GM21529 (cell line): ENCODE data around the gene GAREM1.
"Not testable (repeated sequence)": the region's sequence is repeated elsewhere in the genome, so short reads cannot be mapped to it uniquely, and the experiment has no call there.

Source experiments
- ATAC-seq: cut with Tn5 transposase; IDR thresholded peaks from one replicate; pipeline ENCODE4 v1.9.1; 2021; ENCODE audit not compliant: unreplicated experiment

Gene GAREM1

DNA sequence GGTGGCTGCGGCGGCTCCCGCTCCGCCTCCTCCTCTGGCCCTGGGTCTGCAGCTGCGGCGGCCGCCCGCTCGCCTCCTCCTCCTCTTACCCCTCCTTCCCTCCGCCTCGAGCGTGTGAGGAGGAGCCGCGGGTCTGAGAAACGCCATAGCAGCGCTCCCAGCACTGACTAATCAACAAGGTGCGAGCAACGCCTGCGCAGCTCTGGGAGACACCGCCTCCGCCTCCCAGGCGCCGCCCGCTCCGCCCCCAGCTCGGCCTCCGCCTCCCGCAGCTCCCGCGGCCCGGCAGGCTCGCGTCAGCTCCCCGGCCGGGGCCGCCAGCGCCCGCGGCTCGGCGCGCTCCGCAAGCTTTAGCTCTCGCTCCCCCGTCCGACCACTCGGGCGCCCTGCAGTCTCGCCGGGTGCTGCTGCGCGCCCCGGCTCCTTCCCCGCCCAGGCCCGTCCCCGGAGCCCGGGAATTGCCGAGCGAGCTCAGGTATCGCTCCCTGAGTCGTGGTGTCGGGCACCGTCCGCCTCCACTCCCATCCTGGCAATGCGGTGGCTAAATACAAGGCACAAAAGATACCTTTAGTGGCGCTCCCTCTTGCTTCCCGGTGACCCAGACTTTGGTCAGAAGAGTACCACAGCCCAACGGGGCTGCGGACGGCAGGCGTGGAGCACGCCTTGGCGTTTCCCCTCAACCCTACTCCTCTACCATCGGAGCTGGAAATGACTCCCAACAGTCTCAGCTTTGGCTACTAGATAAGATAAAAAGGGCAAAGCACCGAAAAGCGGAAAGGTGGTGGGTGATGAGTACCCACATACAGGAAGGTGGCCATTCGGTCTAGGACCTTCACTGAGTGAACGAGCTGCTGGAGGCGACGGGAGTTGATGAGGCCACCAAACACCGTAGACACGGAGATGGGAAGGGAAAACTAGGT, at the start of gene GAREM1:
GAREM1 (minus strand) TSS at position 169 of the 920 bp plus-strand sequence. CDS start 454 bp downstream, outside the sequence.
- ATAC-seq = peak; percentile 95

DNA sequence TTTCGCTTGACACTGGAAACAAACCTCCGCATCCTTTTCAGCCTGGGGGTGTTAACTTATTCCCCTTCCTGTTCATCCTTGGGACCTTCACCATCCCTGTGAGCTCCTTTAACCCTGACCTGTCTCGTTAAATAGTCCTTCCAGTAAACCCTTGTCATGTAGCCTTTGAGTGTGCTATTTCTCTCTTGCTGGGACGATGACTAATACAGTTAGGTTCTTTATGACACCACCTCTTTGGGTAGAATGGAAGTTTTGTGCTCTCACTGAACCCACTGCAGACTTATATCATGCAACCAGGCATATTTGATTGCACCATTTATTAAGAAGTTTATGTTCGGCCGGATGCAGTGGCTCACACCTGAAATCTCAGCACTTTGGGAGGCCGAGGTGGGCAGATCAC, 40.5 kb upstream of the GAREM1 start:
- no peak for ATAC-seq

DNA sequence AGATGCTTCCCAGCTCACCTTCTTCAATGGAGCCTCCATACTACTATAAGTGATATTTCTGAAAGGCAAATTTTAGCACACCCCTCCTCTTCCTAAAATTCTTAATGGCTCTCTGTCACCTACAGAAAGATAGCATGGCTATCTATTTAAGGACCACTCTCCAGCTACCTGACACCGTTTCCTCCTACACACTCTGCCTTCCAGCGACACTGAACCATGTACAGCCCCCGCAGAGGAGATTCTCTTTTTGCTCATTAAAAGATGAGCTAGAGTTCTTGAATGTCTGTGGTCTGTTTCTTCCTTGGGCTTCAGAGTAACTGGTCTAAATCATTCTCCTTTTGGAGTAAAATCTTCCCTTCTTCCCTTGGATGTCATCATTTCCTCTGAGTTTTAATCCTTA, 38.4 kb upstream of the GAREM1 start:
- ATAC-seq = no peak

DNA sequence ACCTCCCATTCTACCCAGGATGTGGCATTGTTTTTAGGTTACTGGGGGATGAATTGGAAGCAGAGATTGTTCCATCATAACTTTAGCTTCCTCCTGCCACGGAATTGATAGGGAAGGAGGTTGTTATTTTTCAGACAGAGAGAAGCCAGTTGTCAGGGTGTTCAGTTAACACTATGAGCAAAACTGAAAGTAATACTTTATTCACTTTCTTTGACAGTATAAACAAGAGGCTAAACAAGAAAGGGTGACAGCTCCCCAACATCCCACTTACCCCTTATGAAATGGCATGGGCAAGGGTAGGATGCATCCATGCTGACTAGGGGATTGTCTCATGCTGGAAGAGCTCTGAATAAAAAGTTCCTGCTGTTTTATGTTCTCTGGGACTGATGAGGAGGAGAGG, 36.4 kb upstream of the GAREM1 start:
- no peak for ATAC-seq

DNA sequence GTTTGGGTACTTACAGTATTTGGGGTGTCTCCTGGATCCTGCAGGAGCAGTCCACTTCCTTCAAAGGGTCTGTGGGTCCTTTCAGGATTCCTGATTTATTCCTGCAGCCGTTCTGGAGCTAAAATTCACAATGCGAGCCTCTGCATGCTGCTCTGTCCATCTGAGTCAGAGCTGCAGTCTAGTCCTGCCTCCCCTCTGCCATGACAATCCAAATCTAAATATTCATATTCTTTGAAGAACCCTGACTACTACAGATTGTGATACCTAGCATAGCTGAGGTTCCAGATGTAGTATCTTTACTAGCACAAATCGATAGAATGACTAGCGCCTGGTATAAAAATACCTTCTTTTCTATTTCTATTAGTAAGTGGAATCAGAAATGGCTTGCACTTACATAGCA, 31.3 kb upstream of the GAREM1 start:
- no peak for ATAC-seq

DNA sequence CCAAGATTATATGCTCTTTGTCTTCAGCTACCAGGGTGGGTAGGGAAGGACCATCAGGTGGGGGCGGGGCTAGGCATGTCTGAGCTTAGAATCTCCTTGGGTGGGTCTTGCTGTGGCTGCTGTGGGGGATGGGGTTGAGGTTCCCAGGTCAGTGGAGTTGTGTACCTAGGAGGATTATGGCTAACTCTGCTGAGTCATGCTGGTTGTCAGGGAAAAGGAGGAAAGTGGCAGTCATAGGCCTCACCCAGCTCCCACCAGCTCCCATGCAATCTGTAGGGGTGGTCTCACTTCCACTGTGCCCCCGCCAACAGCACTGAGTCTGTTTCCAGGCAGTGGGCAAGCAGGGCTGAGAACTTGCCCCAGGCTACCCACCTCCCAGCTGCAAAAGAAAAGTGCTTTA, 30.6 kb upstream of the GAREM1 start:
- not testable (repeated sequence) for ATAC-seq

DNA sequence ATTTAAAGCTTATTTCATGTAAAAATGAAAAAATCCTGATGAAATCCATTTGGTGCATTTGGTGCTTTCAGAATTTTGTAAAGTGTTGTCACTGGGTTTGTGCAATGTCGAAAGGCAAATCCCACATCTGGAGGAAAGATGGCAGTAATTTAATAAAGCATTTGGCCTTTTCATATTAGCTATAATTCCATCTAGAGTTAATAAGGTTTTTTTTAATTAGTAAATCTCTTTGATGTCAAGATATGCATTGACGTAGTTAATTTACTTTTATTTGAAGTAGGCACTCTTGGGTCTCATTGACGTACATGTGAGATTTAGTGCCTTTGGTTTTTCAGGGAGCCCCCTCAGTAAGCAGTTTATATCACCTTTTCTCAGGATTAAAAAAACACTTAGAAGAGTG, 12.3 kb upstream of the GAREM1 start:
- no peak for ATAC-seq

DNA sequence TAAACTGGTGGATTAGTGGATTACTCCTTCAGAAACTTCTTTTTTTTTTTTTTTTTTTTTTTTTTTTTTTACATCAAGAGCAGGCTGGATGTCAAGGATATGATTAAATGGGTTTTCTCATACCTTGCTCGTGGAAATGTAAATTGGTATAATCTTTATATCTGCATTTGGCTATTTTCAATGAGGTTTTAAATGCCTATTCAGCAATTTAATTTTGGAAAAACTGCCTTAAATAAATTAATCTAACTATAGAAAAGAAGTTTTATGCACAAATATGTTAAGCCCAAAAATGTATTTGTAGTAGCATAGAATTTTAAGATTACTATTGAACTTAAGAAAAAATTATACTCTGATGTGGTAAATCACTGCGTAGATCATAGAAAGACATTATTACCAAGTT, 11.4 kb upstream of the GAREM1 start:
- no peak for ATAC-seq

DNA sequence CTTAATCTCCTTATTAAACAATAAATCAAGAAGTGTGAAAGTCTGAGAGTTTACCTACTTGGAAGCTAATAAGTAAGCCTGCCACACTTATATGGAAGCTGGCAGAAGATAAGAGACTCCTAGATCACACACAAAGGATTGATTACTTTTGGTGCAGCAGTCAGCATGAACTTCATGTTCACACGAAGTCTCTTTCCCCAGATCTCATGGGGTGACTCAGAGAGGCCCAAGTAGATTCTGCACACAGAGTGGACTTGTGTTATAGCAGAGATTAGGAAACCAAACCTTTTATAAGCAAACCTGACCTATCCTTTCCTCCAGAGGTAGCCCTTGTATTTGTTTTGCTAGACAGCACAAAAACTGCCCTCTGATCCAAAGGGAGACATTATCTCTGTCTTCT, 9.9 kb upstream of the GAREM1 start:
- ATAC-seq = no peak

DNA sequence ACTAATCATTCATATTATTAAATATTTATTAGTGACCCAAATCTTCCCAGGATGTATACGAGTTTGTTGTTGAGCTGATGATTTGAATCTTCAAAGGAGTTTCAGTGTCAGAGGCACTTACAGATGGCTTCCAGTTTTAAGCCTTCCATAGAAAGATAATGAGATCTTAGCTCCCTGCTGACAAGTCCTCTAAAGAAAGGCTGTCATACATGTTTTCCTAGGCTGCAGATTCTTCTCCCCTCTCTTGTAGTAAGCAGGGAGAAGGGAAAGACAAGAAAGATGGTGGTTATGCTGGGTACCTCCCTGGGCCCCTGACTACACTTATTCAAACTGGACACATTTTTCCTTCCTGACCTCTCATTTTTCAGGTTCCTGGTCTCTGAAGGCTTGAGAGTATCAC, 8.1 kb upstream of the GAREM1 start:
- no peak for ATAC-seq

DNA sequence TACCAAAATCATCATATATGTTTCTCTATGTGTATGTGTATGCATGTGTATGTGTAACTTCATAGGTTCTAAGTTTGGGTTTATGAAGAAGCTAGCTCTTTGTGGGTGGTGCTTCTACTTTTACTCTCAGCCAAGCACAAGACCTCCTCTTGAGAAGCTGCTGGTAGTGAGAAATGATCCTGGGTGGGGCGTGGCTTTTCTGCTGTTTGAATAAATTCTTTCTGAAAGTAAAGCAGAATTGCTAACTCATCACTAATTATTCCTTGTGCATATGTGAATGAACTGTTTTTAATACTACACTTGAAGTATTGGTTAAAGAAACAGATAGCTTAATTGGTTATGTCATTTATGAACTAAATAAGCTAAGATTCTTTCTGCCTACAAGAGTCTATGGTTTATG, 7.6 kb upstream of the GAREM1 start:
- no peak for ATAC-seq

DNA sequence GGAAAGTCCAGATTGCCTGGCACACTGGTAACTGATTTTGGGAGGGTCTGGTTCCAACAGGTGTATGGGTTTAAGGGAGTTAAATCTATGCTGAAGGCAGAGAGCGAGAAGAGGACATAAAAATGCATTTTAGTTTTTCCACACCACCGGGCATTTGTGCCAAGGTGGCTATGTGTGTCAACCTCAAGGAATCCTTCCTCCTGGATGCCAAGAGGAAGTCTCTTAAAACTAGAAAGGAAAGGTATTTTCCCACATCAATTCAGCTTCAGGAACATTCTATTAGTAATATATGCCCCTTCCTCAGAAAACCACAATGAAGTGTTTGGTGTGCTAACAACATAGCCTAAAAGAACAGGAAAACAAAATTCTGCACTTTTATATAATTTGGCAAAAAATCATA, 5.4 kb upstream of the GAREM1 start:
- no peak for ATAC-seq

DNA sequence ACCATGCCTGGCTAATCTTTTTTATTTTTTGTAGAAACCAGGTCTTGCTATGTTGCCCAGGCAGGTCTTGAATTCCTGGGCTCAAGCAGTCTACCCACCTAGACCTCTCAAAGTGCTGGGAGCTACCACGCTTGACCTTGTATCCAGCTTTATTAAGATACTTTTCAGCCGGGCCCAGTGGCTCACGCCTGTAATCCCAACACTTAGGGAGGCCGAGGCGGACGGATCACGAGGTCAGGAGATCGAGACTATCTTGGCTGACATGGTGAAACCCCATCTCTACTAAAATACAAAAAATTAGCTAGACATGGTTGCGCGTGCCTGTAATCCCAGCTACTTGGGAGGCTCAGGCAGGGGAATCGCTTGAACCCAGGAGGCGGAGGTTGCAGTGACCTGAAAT, 4.4 kb upstream of the GAREM1 start:
- ATAC-seq = not testable (repeated sequence)

DNA sequence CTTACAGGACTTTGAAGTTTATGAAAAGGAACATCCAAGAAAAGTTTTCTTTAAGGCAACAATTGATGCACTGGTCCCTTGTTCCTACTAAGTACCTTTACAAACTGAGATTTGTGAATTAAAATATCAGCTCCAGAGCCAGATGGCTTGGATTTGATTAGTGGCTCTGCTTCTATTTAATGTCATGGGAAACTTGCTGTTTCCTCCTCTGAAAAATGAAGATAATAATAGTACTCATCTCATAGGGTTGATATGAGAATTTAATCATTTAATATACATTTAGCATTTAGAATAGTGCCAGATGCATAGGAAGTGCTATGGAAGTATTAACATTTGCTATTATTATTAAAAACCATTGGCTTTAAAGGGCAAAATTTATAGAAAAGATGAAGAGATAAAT, 2.6 kb upstream of the GAREM1 start:
- ATAC-seq = no peak

DNA sequence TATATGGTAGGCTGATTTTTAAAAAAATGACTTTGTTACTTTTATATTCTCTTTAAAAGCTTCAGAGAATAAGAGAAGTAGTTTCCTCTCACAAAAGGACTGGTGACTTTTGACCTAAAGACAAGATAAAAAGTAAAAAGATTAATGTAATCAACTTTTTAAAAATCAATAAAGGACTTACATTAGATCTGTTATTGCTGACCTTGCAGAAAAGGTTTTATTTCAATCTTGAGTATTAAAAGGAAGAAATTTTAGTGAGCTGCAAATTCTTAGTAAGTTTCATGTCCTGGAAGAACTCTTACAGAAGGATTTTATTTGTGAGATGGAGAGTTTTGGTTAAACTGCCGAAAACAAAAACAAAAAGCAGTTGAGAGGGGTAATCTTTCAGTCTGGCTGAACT, 2.2 kb upstream of the GAREM1 start:
- ATAC-seq = no peak

DNA sequence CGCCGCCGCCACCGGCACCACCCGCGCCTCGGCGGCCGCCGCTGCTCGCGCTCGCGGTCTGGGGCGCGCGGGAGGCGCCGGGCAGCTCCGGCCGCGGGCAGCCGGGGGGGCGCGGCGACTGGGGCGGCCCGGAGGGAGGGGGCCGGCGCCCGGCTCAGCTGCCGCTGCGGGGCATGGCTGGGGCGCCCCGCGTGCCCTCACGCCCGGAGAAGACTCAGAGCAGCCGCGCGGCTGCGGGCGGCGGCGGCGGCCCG, 295 bp downstream of the GAREM1 start:
- peak; percentile 16 for ATAC-seq

DNA sequence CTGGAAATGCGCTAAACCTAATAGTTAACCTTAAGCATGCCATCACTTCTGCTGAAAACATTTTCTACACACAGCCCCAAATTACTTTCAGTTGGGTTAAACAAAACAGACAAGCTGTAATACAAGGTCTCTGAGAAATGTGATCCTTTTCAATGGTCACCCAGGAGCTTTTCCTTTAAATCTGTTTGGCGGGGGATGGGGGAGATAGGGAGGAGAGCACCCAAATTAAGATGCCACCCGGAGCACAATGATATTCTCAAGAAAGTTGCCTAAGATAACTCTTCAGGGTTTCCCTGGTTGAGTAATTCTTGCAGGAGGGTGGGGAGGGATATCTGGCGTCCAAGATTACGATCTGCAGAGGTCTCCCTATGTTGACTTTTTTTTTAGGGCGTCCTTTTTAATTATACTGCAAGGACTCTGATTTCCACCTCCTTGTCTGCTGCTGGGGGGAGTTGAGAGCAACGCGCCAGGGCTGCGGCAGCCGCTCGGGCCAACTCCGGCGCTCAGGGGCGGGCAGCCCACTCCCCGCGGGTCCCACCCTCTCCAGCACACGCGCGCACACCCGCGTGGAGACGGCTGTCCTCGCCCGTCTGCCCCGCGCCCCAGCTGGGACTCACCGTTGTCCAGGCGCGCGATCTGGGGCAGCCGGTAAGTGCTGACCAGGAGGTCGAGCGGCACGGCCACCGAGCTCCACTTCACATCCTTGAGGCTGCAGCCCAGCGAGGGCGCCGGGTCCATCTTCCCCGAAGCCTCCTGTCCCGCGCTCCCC, 807 bp downstream of the GAREM1 start:
- no peak for ATAC-seq

DNA sequence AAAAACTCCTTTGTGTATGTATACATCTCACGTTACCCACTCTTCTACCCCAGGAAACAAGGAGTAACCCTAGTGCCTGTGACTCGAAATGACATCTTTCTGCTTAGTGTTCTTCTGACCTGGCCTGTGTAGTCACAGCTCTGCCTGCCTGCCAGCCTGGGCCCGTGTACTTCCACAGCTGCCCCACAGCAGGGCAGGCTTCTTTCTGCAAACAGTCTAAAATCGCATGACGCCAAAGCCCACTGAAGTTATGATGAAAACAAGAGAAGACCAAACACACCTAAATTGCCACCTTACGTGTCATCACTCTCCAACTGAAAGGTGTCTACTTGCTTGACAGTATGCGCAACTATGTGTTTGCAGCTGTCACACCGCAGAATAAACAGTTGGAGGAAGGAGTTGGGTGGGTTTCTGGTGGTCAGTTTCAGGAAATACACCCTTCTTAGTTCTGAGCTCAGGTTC, 1.5 kb downstream of the GAREM1 start:
- ATAC-seq = no peak

DNA sequence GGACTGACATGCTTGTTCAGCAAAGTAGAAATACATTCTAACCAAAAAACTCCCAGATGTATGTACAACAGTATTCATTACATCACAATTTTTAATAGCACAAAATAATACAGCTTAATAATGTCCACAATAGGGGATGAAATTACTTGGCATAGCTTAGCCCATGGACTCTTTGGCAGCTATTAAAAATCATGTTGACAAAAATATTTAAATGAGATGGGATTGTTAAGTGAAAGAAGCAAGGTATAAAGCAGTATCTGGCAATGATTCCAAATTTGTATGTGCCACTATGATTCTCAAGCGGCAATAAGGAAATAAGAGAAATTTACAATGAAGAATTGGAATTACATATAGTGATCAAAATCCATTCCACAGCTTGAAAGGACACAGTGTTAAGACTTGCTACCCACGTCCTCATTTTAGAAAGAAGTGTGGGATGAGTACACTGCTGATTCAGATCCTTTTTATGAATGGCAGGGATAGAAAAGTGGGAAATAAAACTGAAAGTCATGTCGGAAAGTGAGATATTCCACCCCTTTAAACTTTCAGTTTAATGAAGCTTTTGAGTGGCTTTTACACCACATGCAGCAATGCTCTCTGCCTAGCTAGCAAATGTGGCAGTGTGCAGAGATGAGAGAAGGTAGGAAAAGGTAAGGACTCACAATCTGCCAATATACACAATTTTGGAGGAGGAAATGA, 2.4 kb downstream of the GAREM1 start:
- no peak for ATAC-seq

DNA sequence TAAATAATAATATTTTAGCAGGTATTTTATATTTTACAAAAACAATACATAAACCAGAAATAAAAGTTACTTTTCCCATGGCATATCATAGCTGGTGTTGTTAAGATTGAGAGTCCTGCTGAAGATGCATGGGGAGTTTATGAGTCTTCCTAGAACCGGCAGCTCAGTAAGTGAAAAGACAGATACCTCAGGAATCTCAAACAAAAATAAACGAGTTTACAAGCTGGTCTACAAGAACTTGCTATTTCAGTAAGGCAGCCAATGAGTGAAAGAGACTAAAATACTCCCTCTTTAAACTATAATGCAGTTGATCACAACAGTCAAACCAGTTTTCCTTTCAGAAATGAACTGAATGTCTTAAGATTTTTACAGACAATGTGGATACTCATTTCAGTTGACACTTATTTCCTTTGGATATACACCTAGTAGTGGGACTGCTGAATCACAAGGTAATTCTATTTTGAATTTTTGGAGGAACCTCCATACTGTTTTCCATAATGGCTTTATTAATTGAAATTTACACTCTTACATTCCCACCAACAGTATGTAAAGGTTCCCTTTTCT, 8.9 kb downstream of the GAREM1 start:
- ATAC-seq = no peak

DNA sequence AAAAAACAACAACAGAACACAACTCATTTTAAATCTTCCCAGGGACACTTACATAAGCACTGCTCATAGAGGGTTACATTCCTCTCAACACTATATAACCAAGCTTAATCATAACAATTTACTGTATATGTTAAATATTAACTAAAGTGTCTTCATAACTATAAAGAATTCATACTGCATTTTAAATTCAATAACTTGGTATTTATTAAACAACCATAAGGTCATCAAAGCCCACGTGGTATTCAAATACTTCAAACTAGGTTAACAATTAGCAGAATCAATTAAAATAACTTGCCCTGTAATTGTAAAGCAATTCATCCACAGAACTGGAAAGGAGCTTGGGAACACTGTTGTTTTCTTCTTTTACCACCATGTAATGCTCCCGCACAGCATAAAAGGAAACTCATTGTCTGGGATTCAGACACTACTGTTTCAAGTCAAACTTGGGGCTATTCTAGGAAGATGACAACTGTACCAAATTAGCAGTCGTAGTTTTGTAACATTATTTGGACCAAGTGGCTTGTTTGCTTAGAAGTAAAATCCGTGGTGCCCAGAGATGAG, 10.4 kb downstream of the GAREM1 start:
- no peak for ATAC-seq
